Stimulated activated CD4-positive, alpha-beta T cell treated with anti-CD3 and anti-CD28 coated beads, Interleukin-12 subunit alpha, Interleukin-12 subunit beta, amount 100 ng/mL, for 48 hours (primary cell): Measurements from ENCODE around the gene UCN3.
"Not testable (repeated sequence)": the region's sequence is repeated elsewhere in the genome, so short reads cannot be mapped to it uniquely, and the experiment has no call there.

Source experiments
- DNase-seq, 3 donors: peaks; one replicate each; pipeline ENCODE4 v3.0.0-alpha.2; 2020; ENCODE audit warnings: low read depth in 2 of 3, low spot score in 1 of 3

The UCN3 gene

DNA sequence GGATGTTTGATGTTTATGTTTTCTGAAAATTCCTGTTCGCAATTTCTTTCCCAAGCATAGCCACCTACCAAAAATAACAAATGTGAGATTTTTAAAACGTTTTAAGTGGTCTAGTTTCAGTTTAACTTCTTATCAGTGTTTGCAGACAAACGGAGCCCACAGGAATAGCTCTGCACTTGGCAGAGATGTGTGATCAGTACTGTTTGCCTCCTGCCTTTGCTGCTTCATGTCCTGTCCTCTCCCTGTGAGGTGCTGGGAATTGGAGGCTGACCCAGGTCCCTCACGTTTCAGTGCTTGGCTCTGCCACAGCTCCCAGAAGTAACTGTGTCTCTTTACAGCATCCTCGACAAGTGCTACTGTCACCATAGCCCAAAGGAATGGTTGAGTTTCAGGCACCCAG is 1.2 kb downstream of the UCN3 start:
- DNase-seq = no peak

DNA sequence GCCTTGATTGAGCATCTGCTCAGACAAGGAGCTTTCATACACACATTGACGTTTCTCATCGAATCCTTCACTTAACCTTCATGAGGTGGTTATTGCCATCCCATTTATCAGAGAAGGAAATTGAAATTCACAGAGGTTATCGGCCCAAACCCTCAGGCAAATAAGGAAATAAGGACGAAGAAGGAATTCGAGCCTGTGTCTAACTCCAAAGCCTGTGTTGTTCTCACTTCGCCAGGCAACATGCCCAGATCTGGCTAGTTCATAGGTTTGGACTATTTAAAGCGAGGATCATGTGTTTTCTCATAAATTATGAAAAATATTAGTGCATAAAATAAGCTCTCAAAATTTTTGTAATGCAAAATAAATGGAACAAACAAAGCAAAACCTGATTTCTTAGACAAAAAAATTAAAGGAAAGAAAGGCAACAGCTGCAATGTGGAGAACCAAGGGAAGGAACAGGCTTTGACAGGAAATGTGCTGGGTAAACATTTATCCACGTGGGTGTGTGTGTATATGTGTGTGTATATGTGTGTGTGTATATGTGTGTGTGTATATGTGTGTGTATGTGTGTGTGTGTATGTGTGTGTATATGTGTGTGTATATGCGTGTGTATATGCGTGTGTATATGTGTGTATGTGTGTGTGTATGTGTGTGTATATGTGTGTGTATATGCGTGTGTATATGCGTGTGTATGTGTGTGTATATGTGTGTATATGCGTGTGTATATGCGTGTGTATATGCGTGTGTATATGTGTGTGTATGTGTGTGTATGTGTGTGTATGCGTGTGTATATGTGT is 4.8 kb downstream of the UCN3 start:
- DNase-seq = no peak

GRCh38 chr10:5370493-5371352 is 6.0 kb downstream of the UCN3 start:
- DNase-seq = no peak

GRCh38 chr10:5373307-5373706 is 8.5 kb downstream of the UCN3 start:
- no peak for DNase-seq

GRCh38 chr10:5373891-5374611 is 9.3 kb downstream of the UCN3 start:
- no peak for DNase-seq

DNA sequence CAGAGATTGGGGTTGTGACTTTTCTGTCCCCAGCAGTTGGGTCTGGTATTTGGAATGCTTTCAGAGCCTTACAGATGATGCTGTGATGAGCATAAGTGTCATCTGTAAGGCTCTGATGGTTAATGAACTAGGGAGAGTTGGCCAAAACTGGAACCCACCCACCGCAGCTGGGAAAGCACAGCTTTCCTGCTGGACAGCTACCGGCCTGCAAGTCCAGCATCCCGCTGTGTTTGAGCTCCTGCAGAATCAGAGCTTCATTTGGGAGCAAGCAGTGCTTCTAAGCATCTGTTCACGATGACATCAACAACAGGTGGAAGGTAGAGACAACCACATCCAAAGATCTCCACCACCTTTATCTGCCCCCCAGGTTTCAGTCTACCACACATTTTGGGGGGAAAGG is 11.7 kb downstream of the UCN3 start:
- no peak for DNase-seq

DNA sequence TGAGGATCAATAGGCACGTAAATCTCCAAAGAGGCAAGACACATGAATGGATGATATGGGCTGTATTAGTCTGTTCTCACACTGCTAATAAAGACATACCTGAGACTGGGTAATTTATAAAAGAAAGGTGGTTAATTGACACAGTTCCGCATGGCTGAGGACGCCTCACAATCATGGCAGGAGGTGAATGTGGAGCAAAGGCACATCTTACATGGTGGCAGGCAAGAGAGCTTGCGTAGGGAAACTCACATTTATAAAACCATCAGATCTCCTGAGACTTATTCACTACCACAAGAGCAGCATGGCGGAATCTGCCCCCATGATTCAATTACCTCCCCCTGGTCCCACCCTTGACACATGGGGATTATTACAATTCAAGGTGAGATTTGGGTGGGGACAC is 14.4 kb downstream of the UCN3 start:
- DNase-seq = not testable (repeated sequence)

- DNase-seq = not testable (repeated sequence)
These were observed 15.6 kb downstream of the UCN3 start for GRCh38 chr10:5380395-5380794.

- no peak for DNase-seq
These were observed 16.4 kb downstream of the UCN3 start for GRCh38 chr10:5381187-5381586.

- no peak for DNase-seq
These were observed 20.5 kb downstream of the UCN3 start for GRCh38 chr10:5385224-5385623.

GRCh38 chr10:5387169-5387568 is 22.4 kb downstream of the UCN3 start:
- no peak for DNase-seq

- DNase-seq = no peak
These were observed 25.9 kb downstream of the UCN3 start for GRCh38 chr10:5390607-5391205.

DNA sequence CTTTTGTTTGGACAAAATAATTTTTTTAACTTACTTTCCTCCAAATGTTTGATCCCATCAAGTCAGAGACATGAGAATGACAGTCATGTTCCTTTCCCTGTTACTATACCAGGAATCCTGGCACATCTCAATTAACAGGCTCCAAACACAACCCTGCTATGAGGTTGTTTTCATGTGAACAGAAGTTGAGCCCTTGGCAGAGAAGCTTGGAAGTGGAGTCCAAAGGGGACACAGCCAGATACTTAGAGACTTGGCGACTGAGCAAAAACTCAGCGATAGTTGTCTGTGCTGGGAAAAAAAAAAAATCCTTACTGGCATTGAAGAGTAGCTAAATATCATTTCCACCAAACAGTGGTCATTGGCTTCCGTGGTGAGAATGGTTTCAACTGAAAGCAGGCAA is 27.0 kb downstream of the UCN3 start:
- no peak for DNase-seq

GRCh38 chr10:5393529-5393928 is 28.8 kb downstream of the UCN3 start:
- DNase-seq = no peak

DNA sequence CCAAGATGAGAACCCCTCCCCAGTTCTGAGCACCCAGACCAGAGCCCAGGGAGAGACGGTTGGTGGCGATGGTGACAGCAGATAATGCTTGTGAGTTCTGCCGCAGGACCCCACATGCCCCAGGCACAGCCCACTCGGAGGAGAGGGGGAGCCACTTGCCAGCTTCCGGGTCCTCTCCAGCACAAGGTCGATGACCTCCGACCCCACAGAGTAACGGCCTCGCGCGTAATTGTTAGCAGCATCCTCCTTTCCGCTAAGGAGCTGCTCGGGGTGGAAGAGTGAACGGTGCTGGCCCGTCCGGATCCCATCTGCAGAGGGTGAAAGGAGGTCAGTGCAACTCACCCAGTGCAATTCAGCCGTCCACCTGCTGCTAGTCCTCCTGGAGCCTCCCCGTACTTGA is 30.4 kb downstream of the UCN3 start:
- DNase-seq = no peak

- no peak for DNase-seq
These were observed 32.0 kb downstream of the UCN3 start for GRCh38 chr10:5396556-5397300.

DNA sequence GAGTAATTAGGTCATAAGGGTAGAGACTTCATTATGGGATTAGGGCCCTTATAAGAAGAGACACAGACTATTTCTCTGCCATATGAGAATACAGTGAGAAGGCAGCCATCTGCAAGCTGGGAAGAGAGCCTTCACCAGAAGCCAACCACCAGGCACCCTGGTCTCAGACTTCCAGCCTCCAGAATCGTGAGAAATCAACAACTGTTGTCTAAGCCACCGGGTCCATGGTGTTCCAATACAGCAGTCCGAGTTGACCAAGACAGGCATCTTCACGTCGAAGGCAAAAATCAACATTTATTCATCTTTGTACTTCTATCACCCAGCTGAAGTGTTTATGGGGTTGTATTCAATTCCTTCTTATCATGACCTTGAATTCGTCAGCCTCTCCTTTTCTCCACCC is 34.6 kb downstream of the UCN3 start:
- no peak for DNase-seq

DNA sequence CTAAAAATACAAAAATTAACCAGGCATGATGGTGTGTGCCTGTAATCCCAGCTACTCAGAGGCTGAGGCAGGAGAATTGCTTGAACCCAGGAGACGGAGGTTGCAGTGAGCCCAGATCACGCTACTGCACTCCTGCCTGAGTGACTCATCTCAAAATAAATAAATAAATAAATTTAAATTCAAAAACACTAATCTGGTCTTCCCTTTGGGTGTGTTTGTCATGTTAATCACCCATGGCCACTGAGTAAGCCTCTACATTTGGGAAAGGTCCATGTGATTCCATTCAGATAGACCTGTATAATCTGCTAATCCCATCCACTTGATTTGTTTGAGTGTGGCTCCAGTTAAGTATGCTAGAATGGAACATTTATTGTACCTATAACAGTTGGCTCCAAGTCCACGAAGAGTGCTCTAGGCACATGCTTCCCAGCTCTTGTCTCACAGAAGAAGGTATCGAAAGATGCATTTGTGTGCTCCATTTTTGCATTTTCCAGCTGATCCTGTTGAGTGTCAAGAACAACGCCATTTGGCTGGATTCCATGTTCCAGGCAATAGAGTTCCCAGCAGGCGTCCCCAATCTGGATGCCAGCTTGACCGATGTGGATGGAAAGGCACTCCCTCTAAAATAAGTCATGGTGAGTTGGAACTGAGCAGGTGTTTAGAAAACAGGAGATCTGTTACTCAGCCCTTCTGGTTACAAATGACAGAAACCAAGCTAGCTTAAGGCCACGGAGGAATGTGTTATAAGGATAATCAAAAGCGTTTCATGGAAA is 35.9 kb downstream of the UCN3 start:
- DNase-seq = no peak

DNA sequence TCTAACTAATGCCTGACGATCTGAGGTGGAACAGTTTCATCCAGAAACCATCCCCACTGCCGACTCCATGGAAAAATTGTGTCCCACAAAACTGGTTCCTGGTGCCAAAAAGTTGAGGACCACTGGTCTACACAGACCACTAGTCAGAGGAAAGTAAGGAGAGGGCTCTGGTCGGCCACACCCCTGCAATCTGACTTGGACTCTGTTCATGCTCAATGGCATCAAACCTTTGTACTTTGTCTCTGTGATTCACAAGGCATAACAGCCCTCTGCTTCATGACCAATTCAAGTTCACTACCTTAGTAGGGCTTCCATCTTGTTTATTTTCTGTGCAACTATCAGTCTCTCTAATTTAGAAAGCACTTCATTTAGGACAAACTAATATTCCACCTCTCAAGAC is 38.0 kb downstream of the UCN3 start:
- no peak for DNase-seq
